Neuron (in vitro differentiated cells): ENCODE measurements around the gene MYO5C.
"Not testable (repeated sequence)": the region's sequence is repeated elsewhere in the genome, so short reads cannot be mapped to it uniquely, and the experiment has no call there.

ENCODE experiments used
- H2AFZ ChIP-seq: one replicate; pipeline ENCODE4 v1.6.1; 2013; ENCODE audit warnings: low read depth, mild to moderate bottlenecking, inconsistent platforms, low read length, moderate library complexity
- H3K27me3 ChIP-seq: one replicate; pipeline ENCODE4 v1.6.1; 2013; ENCODE audit warnings: low read length; ENCODE audit not compliant: insufficient read depth
- H3K36me3 ChIP-seq: one replicate; pipeline ENCODE4 v1.6.1; 2013; ENCODE audit warnings: low read length; ENCODE audit not compliant: insufficient read depth
- H3K4me1 ChIP-seq: one replicate; pipeline ENCODE4 v1.6.1; 2013; ENCODE audit warnings: low read length; ENCODE audit not compliant: insufficient read depth
- H3K4me3 ChIP-seq: 2 replicates; pipeline ENCODE4 v1.5.1; 2013; ENCODE audit warnings: mild to moderate bottlenecking, low read length, moderate library complexity
- H3K9me3 ChIP-seq: one replicate; pipeline ENCODE4 v1.6.1; 2013; ENCODE audit warnings: low read length

Gene MYO5C

GRCh38 chr15:52294881-52295420 lies 653 bp downstream of the MYO5C start:
- no peaks in the 10 kb centered on the region for H3K27me3 ChIP-seq
- no peaks in the 10 kb centered on the region for H3K9me3 ChIP-seq
- H2AFZ ChIP-seq = peak overlapping the region; percentile 95
- peaks cover 2% of the 10 kb centered on the region for H3K4me1 ChIP-seq
- H3K36me3 ChIP-seq = no peaks in the 10 kb centered on the region
- peak overlapping the region; percentile 45 for H3K4me3 ChIP-seq

- Histone ChIP-seq H3K4me1 (peaks cover 11% of the 10 kb centered on the region), H3K27me3 (no peaks in the 10 kb centered on the region), H2AFZ (no peak overlapping the region), H3K36me3 (no peaks in the 10 kb centered on the region), H3K4me3 (no peak overlapping the region), H3K9me3 (no peaks in the 10 kb centered on the region)
Measured at GRCh38 chr15:52292780-52293392, 2.7 kb downstream of the MYO5C start.

GRCh38 chr15:52291204-52291603 lies 4.4 kb downstream of the MYO5C start:
- H3K27me3 ChIP-seq = no peaks in the 10 kb centered on the region
- no peak overlapping the region for H3K4me3 ChIP-seq
- H3K4me1 ChIP-seq = peaks cover 11% of the 10 kb centered on the region
- H3K9me3 ChIP-seq = peaks cover 2% of the 10 kb centered on the region
- no peak overlapping the region for H2AFZ ChIP-seq
- no peaks in the 10 kb centered on the region for H3K36me3 ChIP-seq

- no peaks in the 10 kb centered on the region for H3K36me3 ChIP-seq
- peaks cover 2% of the 10 kb centered on the region for H3K9me3 ChIP-seq
- H3K27me3 ChIP-seq = no peaks in the 10 kb centered on the region
- H2AFZ ChIP-seq = no peak overlapping the region
- H3K4me3 ChIP-seq = no peak overlapping the region
- H3K4me1 ChIP-seq = peaks cover 11% of the 10 kb centered on the region
Measured at GRCh38 chr15:52290800-52291199, 4.8 kb downstream of the MYO5C start.

GRCh38 chr15:52290329-52290728 lies 5.3 kb downstream of the MYO5C start:
- Histone ChIP-seq H3K9me3 (peaks cover 2% of the 10 kb centered on the region), H2AFZ (no peak overlapping the region), H3K4me3 (no peak overlapping the region), H3K36me3 (no peaks in the 10 kb centered on the region), H3K27me3 (no peaks in the 10 kb centered on the region), H3K4me1 (peaks cover 11% of the 10 kb centered on the region)

GRCh38 chr15:52289629-52290081 lies 5.9 kb downstream of the MYO5C start:
- Histone ChIP-seq H3K9me3 (peaks cover 2% of the 10 kb centered on the region), H3K36me3 (no peaks in the 10 kb centered on the region), H3K4me1 (peaks cover 11% of the 10 kb centered on the region), H2AFZ (no peak overlapping the region), H3K4me3 (no peak overlapping the region), H3K27me3 (no peaks in the 10 kb centered on the region)

GRCh38 chr15:52288986-52289385 lies 6.6 kb downstream of the MYO5C start:
- H2AFZ ChIP-seq = no peak overlapping the region
- peaks cover 11% of the 10 kb centered on the region for H3K4me1 ChIP-seq
- H3K9me3 ChIP-seq = peaks cover 2% of the 10 kb centered on the region
- no peak overlapping the region for H3K4me3 ChIP-seq
- no peaks in the 10 kb centered on the region for H3K36me3 ChIP-seq
- no peaks in the 10 kb centered on the region for H3K27me3 ChIP-seq

- Histone ChIP-seq H3K27me3 (no peaks in the 10 kb centered on the region), H3K9me3 (peaks cover 2% of the 10 kb centered on the region), H3K36me3 (no peaks in the 10 kb centered on the region), H3K4me3 (no peak overlapping the region), H3K4me1 (peaks cover 11% of the 10 kb centered on the region), H2AFZ (no peak overlapping the region)
Measured at GRCh38 chr15:52288051-52288942, 7.3 kb downstream of the MYO5C start.

GRCh38 chr15:52287114-52287513 lies 8.5 kb downstream of the MYO5C start:
- H3K4me3 ChIP-seq = no peak overlapping the region
- H3K27me3 ChIP-seq = no peaks in the 10 kb centered on the region
- peaks cover 11% of the 10 kb centered on the region for H3K4me1 ChIP-seq
- H3K36me3 ChIP-seq = no peaks in the 10 kb centered on the region
- H2AFZ ChIP-seq = no peak overlapping the region
- H3K9me3 ChIP-seq = peaks cover 2% of the 10 kb centered on the region

- not testable (repeated sequence) for H3K4me3 ChIP-seq, H3K36me3 ChIP-seq, H2AFZ ChIP-seq, H3K27me3 ChIP-seq, H3K9me3 ChIP-seq
- H3K4me1 ChIP-seq = peaks cover 11% of the 10 kb centered on the region
Measured at GRCh38 chr15:52285941-52286340, 9.7 kb downstream of the MYO5C start.

GRCh38 chr15:52284164-52284563 lies 11.4 kb downstream of the MYO5C start:
- H3K9me3 ChIP-seq = peaks cover 2% of the 10 kb centered on the region
- no peak overlapping the region for H2AFZ ChIP-seq
- no peaks in the 10 kb centered on the region for H3K36me3 ChIP-seq
- peaks cover 1% of the 10 kb centered on the region for H3K4me1 ChIP-seq
- no peaks in the 10 kb centered on the region for H3K27me3 ChIP-seq
- H3K4me3 ChIP-seq = no peak overlapping the region

- H3K36me3 ChIP-seq = peaks cover 2% of the 10 kb centered on the region
- peaks cover 2% of the 10 kb centered on the region for H3K9me3 ChIP-seq
- no peak overlapping the region for H3K4me3 ChIP-seq
- no peaks in the 10 kb centered on the region for H3K4me1 ChIP-seq
- H3K27me3 ChIP-seq = no peaks in the 10 kb centered on the region
- no peak overlapping the region for H2AFZ ChIP-seq
Measured at GRCh38 chr15:52283281-52283680, 12.3 kb downstream of the MYO5C start.

- H2AFZ ChIP-seq = no peak overlapping the region
- no peaks in the 10 kb centered on the region for H3K4me1 ChIP-seq
- peaks cover 2% of the 10 kb centered on the region for H3K36me3 ChIP-seq
- peaks cover 2% of the 10 kb centered on the region for H3K9me3 ChIP-seq
- no peak overlapping the region for H3K4me3 ChIP-seq
- no peaks in the 10 kb centered on the region for H3K27me3 ChIP-seq
Measured at GRCh38 chr15:52282418-52282817, 13.2 kb downstream of the MYO5C start.
